ENCODE results near the gene TMPRSS11B.
"Not testable (repeated sequence)": the region's sequence is repeated elsewhere in the genome, so short reads cannot be mapped to it uniquely, and the experiment has no call there.

Gene TMPRSS11B

GRCh38 chr4:68245594-68245993 is at the start of gene TMPRSS11B:
Gene TMPRSS11B, minus strand, starts transcription at chr4:68245694. Its CDS starts 136 bp downstream, at chr4:68245558.
- no peak for DNase-seq

GRCh38 chr4:68291256-68291655 is 45.8 kb upstream of the TMPRSS11B start:
- DNase-seq = no peak

- DNase-seq = no peak
Observed at GRCh38 chr4:68288393-68288740, 42.9 kb upstream of the TMPRSS11B start.

GRCh38 chr4:68287704-68288392 is 42.4 kb upstream of the TMPRSS11B start:
- DNase-seq = no peak

GRCh38 chr4:68283714-68284113 is 38.2 kb upstream of the TMPRSS11B start:
- no peak for DNase-seq

GRCh38 chr4:68283095-68283494 is 37.6 kb upstream of the TMPRSS11B start:
- no peak for DNase-seq

- DNase-seq = not testable (repeated sequence)
Observed at GRCh38 chr4:68281796-68282740, 36.6 kb upstream of the TMPRSS11B start.

- no peak for DNase-seq
Observed at GRCh38 chr4:68278029-68278428, 32.5 kb upstream of the TMPRSS11B start.

GRCh38 chr4:68277627-68278026 is 32.1 kb upstream of the TMPRSS11B start:
- DNase-seq = no peak

- DNase-seq = no peak
Observed at GRCh38 chr4:68272860-68273259, 27.4 kb upstream of the TMPRSS11B start.

- no peak for DNase-seq
Observed at GRCh38 chr4:68272380-68272779, 26.9 kb upstream of the TMPRSS11B start.

GRCh38 chr4:68271851-68272357 is 26.4 kb upstream of the TMPRSS11B start:
- no peak for DNase-seq

GRCh38 chr4:68267433-68267944 is 22.0 kb upstream of the TMPRSS11B start:
- DNase-seq = no peak

GRCh38 chr4:68264875-68265565 is 19.5 kb upstream of the TMPRSS11B start:
- DNase-seq = no peak

- DNase-seq = no peak
Observed at GRCh38 chr4:68259191-68259590, 13.7 kb upstream of the TMPRSS11B start.

GRCh38 chr4:68257719-68258118 is 12.2 kb upstream of the TMPRSS11B start:
- DNase-seq = no peak

- DNase-seq = no peak
Observed at GRCh38 chr4:68256284-68256683, 10.8 kb upstream of the TMPRSS11B start.

GRCh38 chr4:68250151-68250930 is 4.8 kb upstream of the TMPRSS11B start:
- DNase-seq = no peak

- DNase-seq = no peak
Observed at GRCh38 chr4:68249434-68249833, 3.9 kb upstream of the TMPRSS11B start.

GRCh38 chr4:68240620-68241019 is 4.9 kb downstream of the TMPRSS11B start:
- no peak for DNase-seq

GRCh38 chr4:68228568-68228967 is 16.9 kb downstream of the TMPRSS11B start:
- no peak for DNase-seq

GRCh38 chr4:68218044-68218443 is 27.4 kb downstream of the TMPRSS11B start:
- DNase-seq = no peak
